Liver (tissue), 9 donors: ENCODE measurements around the gene EARS2. TPM values are rescaled to one million over a fixed set of nuclear protein-coding genes. Genes with fewer than 3 reads are reported as not detected.

Source experiments
- DNase-seq: peaks from one replicate; pipeline ENCODE4 v3.0.0-alpha.2; 2017; ENCODE audit warnings: low spot score
- H3K27ac ChIP-seq, 2 donors: one replicate each; pipeline ENCODE4 v1.7.0; 2013; ENCODE audit warnings: inconsistent platforms in 2 of 2, low read length in 2 of 2, control low read depth in 1 of 2, low read depth in 1 of 2, mild to moderate bottlenecking in 1 of 2
- H3K27me3 ChIP-seq, 4 donors: one replicate each; pipeline versions ENCODE4 v1.6.1 to v1.7.0; 2013; ENCODE audit warnings: low read length in 3 of 4, inconsistent platforms in 1 of 4, mild to moderate bottlenecking in 1 of 4, moderate library complexity in 1 of 4; ENCODE audit not compliant: control insufficient read depth in 4 of 4, insufficient read depth in 4 of 4
- H3K36me3 ChIP-seq, 4 donors: one replicate each; pipeline versions ENCODE4 v1.6.1 to v1.7.0; 2013; ENCODE audit warnings: low read length in 3 of 4, mild to moderate bottlenecking in 3 of 4, low read depth in 1 of 4, moderate library complexity in 1 of 4; ENCODE audit not compliant: control insufficient read depth in 4 of 4, insufficient read depth in 3 of 4
- H3K4me1 ChIP-seq, 4 donors: one replicate each; pipeline versions ENCODE4 v1.6.1 to v1.7.0; 2013; ENCODE audit warnings: low read length in 3 of 4, mild to moderate bottlenecking in 3 of 4, moderate library complexity in 1 of 4; ENCODE audit not compliant: control insufficient read depth in 4 of 4, insufficient read depth in 4 of 4
- H3K4me3 ChIP-seq, 3 donors: one replicate each; pipeline versions ENCODE4 v1.6.1 to v1.7.0; 2013; ENCODE audit warnings: low read length in 3 of 3, control low read depth in 1 of 3, low read depth in 1 of 3, mild to moderate bottlenecking in 1 of 3
- H3K9ac ChIP-seq, 2 donors: one replicate each; pipeline ENCODE4 v1.7.0; 2013; ENCODE audit warnings: low read length in 2 of 2, mild to moderate bottlenecking in 2 of 2, moderate library complexity in 2 of 2, control low read depth in 1 of 2, low read depth in 1 of 2
- H3K9me3 ChIP-seq, 4 donors: one replicate each; pipeline versions ENCODE4 v1.6.1 to v1.7.0; 2013; ENCODE audit warnings: low read length in 3 of 4; ENCODE audit not compliant: control insufficient read depth in 4 of 4
- CTCF ChIP-seq: fragments of 150-350 bp; IDR thresholded peaks from 2 replicates; pipeline ENCODE4 v1.5.1; 2017; ENCODE audit warnings: improper control_type of control experiment, low read depth, low read length; ENCODE audit not compliant: missing input control
- EGR1 ChIP-seq, 2 donors: IDR thresholded peaks; 2 replicates each; pipeline ENCODE4 v1.6.1; 2016 to 2018; ENCODE audit warnings: antibody characterized with exemption in 2 of 2, low read depth in 2 of 2
- FOXA1 ChIP-seq: IDR thresholded peaks from 2 replicates; pipeline ENCODE4 v1.6.1; 2016; ENCODE audit warnings: antibody characterized with exemption
- FOXA2 ChIP-seq: IDR thresholded peaks from 2 replicates; pipeline ENCODE4 v1.6.1; 2016; ENCODE audit warnings: antibody characterized with exemption
- JUND ChIP-seq, 2 donors: IDR thresholded peaks; 2 replicates each; pipeline ENCODE4 v1.6.1; 2016; ENCODE audit warnings: antibody characterized with exemption in 2 of 2
- MAX ChIP-seq: IDR thresholded peaks from 2 replicates; pipeline ENCODE4 v1.6.1; 2016; ENCODE audit warnings: antibody characterized with exemption
- NR2F2 ChIP-seq: IDR thresholded peaks from 2 replicates; pipeline ENCODE4 v1.6.1; 2016; ENCODE audit warnings: antibody characterized with exemption
- RAD21 ChIP-seq, 2 donors: IDR thresholded peaks; 2 replicates each; pipeline ENCODE4 v1.6.1; 2016; ENCODE audit warnings: antibody characterized with exemption in 2 of 2, mild to moderate bottlenecking in 2 of 2
- RXRA ChIP-seq, 2 donors: IDR thresholded peaks; 2 replicates each; pipeline ENCODE4 v1.6.1; 2017 to 2018; ENCODE audit warnings: antibody characterized with exemption in 2 of 2, mild to moderate bottlenecking in 1 of 2
- TAF1 ChIP-seq: conservative IDR thresholded peaks from 2 replicates; pipeline ENCODE4 v1.6.1; 2016; ENCODE audit warnings: antibody characterized with exemption, mild to moderate bottlenecking
- YY1 ChIP-seq: IDR thresholded peaks from 2 replicates; pipeline ENCODE4 v1.6.1; 2016; ENCODE audit warnings: antibody characterized with exemption, mild to moderate bottlenecking
- ZBTB33 ChIP-seq: IDR thresholded peaks from 2 replicates; pipeline ENCODE4 v1.6.1; 2016; ENCODE audit warnings: antibody characterized with exemption
- WGBS: extraction: QIAGEN DNeasy Blood & Tissue Kit; methylation state at CpG from one replicate; pipeline ENCODE4 v1.1.7; 2013; 5-methylcytosine and 5-hydroxymethylcytosine counted together
- polyA plus RNA-seq, 2 donors: library from polyadenylated mRNA; stranded (reverse) in 1 of 2; unstranded in 1 of 2; fragments of 200-250 nt in 1 of 2; fragments of >200 nt in 1 of 2; fragmentation: Nextera tagmentation in 1 of 2; extraction: Ambion mirVana in 1 of 2; gene quantifications; one replicate each; pipeline versions ENCODE4 v1.2.1 to v1.2.3, GENCODE V29; 2013 to 2015
- total RNA-seq, 2 donors: library from RNA; depleted of rRNA; stranded (reverse); fragments of >200 nt; gene quantifications; one replicate each; pipeline ENCODE4 v1.2.3, GENCODE V29; 2014
- TF ChIP-seq, protein P1 (sequence below): IDR thresholded peaks from 2 replicates; pipeline ENCODE4 v1.6.1; 2016; ENCODE audit warnings: antibody characterized with exemption, mild to moderate bottlenecking
- donor health status: healthy.
- donor health status: healthy.
- donor health status: healthy.
- donor health status: healthy.
- donor health status: healthy.

Gene EARS2
- total and polyA plus RNA-seq, 4 donors, result 11.6 to 31.0 (median 19.6) TPM

DNA sequence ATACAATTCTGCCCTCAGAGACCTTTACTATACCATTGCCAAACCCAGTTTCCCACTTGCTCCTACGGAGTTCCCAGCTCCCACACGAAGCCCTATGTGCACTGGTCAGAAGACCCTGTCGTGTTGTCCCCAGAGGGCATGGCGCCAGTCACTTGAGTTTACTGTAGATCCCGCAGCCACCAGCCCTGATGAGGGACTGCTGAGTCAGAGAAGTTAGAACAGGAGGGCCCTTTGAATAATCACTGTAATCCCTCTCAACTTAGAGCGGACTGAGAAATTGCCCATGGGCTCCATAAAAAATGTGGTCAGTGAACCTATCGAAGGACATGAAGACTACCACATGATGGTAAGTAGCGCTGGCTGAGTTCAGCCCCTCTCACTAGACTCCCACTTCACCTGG is 9.6 kb upstream of the EARS2 start:
- Histone ChIP-seq H3K36me3 (peaks cover 18 to 88% (median 71%) of the 10 kb centered on the region in 4 donors), H3K4me1 (no peaks in the 10 kb centered on the region), H3K9ac (no peak overlapping the region), H3K27ac (no peak overlapping the region), H3K27me3 (no peaks in the 10 kb centered on the region), H3K4me3 (no peak overlapping the region), H3K9me3 (no peaks in the 10 kb centered on the region)
- WGBS, result 96% methylated on average over 8 of the region's 8 CpGs
- TF ChIP-seq FOXA1 (no peak), CTCF (no peak), TAF1 (no peak), YY1 (no peak), NR2F2 (no peak), FOXA2 (no peak), RAD21 (IDR thresholded peaks at IDR 0.05) (no peak), JUND (IDR thresholded peaks at IDR 0.05) (no peak), EGR1 (IDR thresholded peaks at IDR 0.05; ENCODE audit: low read depth in 2 of 2) (no peak), ZBTB33 (no peak), RXRA (IDR thresholded peaks at IDR 0.05) (no peak)
- no peak for DNase-seq

DNA sequence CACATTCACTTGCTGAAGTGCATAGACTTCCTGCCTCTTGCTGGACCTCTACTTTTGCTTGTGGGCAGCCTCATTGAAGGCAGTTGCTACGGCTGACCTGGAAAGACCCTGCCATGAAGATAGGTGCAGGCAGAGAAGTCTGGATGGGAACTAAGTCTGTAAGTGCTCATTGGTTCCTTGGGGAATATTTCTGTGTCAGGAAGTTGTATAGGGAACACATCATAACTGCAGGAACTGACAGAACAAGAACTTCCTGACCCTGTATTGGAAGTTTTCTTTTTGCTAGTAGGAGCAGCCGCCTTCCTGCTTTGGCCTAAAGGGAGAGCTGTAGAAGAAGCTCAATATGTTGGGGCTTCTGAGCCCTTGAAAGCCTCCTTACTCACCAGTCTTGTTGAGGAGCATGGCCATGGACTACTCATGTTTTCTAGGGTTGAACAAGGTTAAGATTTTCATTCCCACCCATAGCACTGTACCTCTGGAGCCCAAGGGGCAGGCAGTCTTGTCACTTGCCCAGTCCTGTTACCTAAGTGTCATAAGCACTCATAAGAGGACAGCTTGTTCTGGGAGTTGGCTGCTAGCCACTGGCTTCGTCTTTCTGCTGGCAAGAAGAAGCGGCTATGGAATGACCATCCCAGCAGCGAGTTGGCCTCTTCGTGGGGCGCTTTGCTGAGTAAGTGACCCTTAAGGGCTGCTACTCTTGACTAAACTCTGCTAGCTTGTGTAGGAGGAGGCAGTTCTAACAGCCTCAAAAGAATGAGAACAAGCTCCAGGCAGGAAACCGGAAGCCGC is 7.6 kb upstream of the EARS2 start:
- Histone ChIP-seq H3K4me3 (no peak overlapping the region), H3K9ac (no peak overlapping the region), H3K27me3 (no peaks in the 10 kb centered on the region), H3K9me3 (no peaks in the 10 kb centered on the region), H3K4me1 (peaks cover 0 to 2% (median 0%) of the 10 kb centered on the region in 4 donors), H3K36me3 (peaks cover 21 to 79% (median 69%) of the 10 kb centered on the region in 4 donors), H3K27ac (no peak overlapping the region)
- 86% methylated on average over 9 of the region's 9 CpGs for WGBS
- TF ChIP-seq RAD21 (IDR thresholded peaks at IDR 0.05) (no peak), JUND (IDR thresholded peaks at IDR 0.05) (no peak), TAF1 (no peak), YY1 (no peak), MAX (no peak), ZBTB33 (no peak), FOXA1 (no peak), EGR1 (IDR thresholded peaks at IDR 0.05; ENCODE audit: low read depth in 2 of 2) (no peak)
- TF ChIP-seq, protein P1, sequence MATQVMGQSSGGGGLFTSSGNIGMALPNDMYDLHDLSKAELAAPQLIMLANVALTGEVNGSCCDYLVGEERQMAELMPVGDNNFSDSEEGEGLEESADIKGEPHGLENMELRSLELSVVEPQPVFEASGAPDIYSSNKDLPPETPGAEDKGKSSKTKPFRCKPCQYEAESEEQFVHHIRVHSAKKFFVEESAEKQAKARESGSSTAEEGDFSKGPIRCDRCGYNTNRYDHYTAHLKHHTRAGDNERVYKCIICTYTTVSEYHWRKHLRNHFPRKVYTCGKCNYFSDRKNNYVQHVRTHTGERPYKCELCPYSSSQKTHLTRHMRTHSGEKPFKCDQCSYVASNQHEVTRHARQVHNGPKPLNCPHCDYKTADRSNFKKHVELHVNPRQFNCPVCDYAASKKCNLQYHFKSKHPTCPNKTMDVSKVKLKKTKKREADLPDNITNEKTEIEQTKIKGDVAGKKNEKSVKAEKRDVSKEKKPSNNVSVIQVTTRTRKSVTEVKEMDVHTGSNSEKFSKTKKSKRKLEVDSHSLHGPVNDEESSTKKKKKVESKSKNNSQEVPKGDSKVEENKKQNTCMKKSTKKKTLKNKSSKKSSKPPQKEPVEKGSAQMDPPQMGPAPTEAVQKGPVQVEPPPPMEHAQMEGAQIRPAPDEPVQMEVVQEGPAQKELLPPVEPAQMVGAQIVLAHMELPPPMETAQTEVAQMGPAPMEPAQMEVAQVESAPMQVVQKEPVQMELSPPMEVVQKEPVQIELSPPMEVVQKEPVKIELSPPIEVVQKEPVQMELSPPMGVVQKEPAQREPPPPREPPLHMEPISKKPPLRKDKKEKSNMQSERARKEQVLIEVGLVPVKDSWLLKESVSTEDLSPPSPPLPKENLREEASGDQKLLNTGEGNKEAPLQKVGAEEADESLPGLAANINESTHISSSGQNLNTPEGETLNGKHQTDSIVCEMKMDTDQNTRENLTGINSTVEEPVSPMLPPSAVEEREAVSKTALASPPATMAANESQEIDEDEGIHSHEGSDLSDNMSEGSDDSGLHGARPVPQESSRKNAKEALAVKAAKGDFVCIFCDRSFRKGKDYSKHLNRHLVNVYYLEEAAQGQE, result no peak
- DNase-seq, result no peak
